Liver (tissue), 3 donors: ENCODE results near the gene CFAP298.

Experiments
- ATF3 ChIP-seq: IDR thresholded peaks from 2 replicates; pipeline ENCODE4 v1.6.1; 2016; ENCODE audit warnings: antibody characterized with exemption
- CTCF ChIP-seq: fragments of 150-350 bp; IDR thresholded peaks from 2 replicates; pipeline ENCODE4 v1.5.1; 2017; ENCODE audit warnings: improper control_type of control experiment, low read depth, low read length; ENCODE audit not compliant: missing input control
- EGR1 ChIP-seq, 2 donors: IDR thresholded peaks; 2 replicates each; pipeline ENCODE4 v1.6.1; 2016 to 2018; ENCODE audit warnings: antibody characterized with exemption in 2 of 2, low read depth in 2 of 2
- HNF4G ChIP-seq: IDR thresholded peaks from 2 replicates; pipeline ENCODE4 v1.6.1; 2016; ENCODE audit warnings: antibody characterized with exemption
- MAX ChIP-seq: IDR thresholded peaks from 2 replicates; pipeline ENCODE4 v1.6.1; 2016; ENCODE audit warnings: antibody characterized with exemption
- RAD21 ChIP-seq, 2 donors: IDR thresholded peaks; 2 replicates each; pipeline ENCODE4 v1.6.1; 2016; ENCODE audit warnings: antibody characterized with exemption in 2 of 2, mild to moderate bottlenecking in 2 of 2
- REST ChIP-seq: IDR thresholded peaks from 2 replicates; pipeline ENCODE4 v1.6.1; 2016; ENCODE audit warnings: antibody characterized with exemption, mild to moderate bottlenecking
- TAF1 ChIP-seq: conservative IDR thresholded peaks from 2 replicates; pipeline ENCODE4 v1.6.1; 2016; ENCODE audit warnings: antibody characterized with exemption, mild to moderate bottlenecking
- ZBTB33 ChIP-seq: IDR thresholded peaks from 2 replicates; pipeline ENCODE4 v1.6.1; 2016; ENCODE audit warnings: antibody characterized with exemption
- donor health status: healthy.
- donor health status: healthy.

GRCh38 chr21:32645261-32646182 is 33.3 kb upstream of the CFAP298 start:
- TF ChIP-seq CTCF: no peak
- no peak for TF ChIP-seq RAD21 (IDR thresholded peaks at IDR 0.05)
- TF ChIP-seq MAX: no peak
- TF ChIP-seq ATF3: no peak
- no peak for TF ChIP-seq ZBTB33
- TF ChIP-seq REST: no peak
- TF ChIP-seq HNF4G: no peak
- TF ChIP-seq EGR1 (IDR thresholded peaks at IDR 0.05; ENCODE audit: low read depth in 2 of 2): no peak
- TF ChIP-seq TAF1: no peak
